Keratinocyte (primary cell): ENCODE measurements around the gene JAK1.

Source experiments
- EZH2 ChIP-seq: IDR thresholded peaks from one replicate; pipeline ENCODE4 v1.6.1; 2012; ENCODE audit warnings: inconsistent platforms, mild to moderate bottlenecking, low read length, moderate library complexity
- TF ChIP-seq, protein P1 (sequence below), 3 experiments: IDR thresholded peaks in 1 of 3; conservative IDR thresholded peaks in 1 of 3; optimal IDR thresholded peaks in 1 of 3; 2 replicates in 2 of 3; 3 replicates in 1 of 3; pipeline versions ENCODE3 to v1.5.1; 2011; ENCODE audit warnings: low read length in 3 of 3, mild to moderate bottlenecking in 3 of 3, moderate library complexity in 2 of 3, control low read depth in 1 of 3, inconsistent platforms in 1 of 3; ENCODE audit not compliant: insufficient read depth in 2 of 3; ENCODE audit errors: extremely low read depth in 1 of 3

DNA sequence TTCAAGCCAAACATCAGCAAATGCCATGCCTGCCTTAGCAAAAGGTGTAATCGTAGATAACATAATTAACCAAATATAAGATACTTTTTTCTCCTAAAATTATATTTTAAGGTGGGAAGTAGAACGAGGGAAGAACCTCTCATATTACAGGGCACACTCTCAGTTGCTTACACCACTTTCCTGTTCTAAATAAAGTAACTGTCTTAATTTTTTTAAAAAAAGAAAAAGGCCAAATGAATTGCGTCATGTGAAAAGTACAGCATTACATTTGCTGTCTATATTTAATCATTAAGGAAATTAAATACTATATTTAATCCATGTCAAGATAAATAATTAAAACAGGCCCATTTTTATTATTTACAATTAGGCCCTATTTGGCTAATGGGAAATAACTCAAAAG, 23.7 kb downstream of the JAK1 start:
- TF ChIP-seq, protein P1, sequence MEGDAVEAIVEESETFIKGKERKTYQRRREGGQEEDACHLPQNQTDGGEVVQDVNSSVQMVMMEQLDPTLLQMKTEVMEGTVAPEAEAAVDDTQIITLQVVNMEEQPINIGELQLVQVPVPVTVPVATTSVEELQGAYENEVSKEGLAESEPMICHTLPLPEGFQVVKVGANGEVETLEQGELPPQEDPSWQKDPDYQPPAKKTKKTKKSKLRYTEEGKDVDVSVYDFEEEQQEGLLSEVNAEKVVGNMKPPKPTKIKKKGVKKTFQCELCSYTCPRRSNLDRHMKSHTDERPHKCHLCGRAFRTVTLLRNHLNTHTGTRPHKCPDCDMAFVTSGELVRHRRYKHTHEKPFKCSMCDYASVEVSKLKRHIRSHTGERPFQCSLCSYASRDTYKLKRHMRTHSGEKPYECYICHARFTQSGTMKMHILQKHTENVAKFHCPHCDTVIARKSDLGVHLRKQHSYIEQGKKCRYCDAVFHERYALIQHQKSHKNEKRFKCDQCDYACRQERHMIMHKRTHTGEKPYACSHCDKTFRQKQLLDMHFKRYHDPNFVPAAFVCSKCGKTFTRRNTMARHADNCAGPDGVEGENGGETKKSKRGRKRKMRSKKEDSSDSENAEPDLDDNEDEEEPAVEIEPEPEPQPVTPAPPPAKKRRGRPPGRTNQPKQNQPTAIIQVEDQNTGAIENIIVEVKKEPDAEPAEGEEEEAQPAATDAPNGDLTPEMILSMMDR (optimal IDR thresholded peaks at IDR 0.05 in 1 of 3, IDR thresholded peaks at IDR 0.05 in 1 of 3, conservative IDR thresholded peaks at IDR 0.05 in 1 of 3; ENCODE audit: extremely low read depth in 1 of 3, insufficient read depth in 2 of 3, low read length in 3 of 3): no peak
- TF ChIP-seq EZH2: no peak
